SK-N-MC (cell line): Measurements from ENCODE around the gene MYO18A.

Experiments
- DNase-seq: peaks from one replicate; pipeline ENCODE4 v3.0.0-alpha.2; 2011; ENCODE audit warnings: low read depth, low spot score
- H3K27ac ChIP-seq: fragments of 200-600 bp; sonication (generic); 2 replicates; pipeline ENCODE4 v1.5.1; 2016; ENCODE audit warnings: mixed run types
- H3K36me3 ChIP-seq: fragments of 200-600 bp; sonication (generic); 2 replicates; pipeline ENCODE4 v1.6.1; 2017; ENCODE audit warnings: antibody characterized with exemption, low read length, mixed read lengths; ENCODE audit not compliant: insufficient read depth
- H3K4me3 ChIP-seq: fragments of 200-600 bp; sonication (generic); 2 replicates; pipeline ENCODE4 v1.5.1; 2016
- H3K9ac ChIP-seq: fragments of 200-600 bp; sonication (generic); 2 replicates; pipeline ENCODE4 v1.8.0; 2017; ENCODE audit warnings: mixed run types, mixed read lengths; ENCODE audit not compliant: insufficient read length
- H3K9me3 ChIP-seq: fragments of 200-600 bp; sonication (generic); 2 replicates; pipeline ENCODE4 v1.6.1; 2017; ENCODE audit warnings: low read depth, mild to moderate bottlenecking, antibody characterized with exemption, low read length, moderate library complexity, mixed read lengths
- EZH2 ChIP-seq: fragments of 200-600 bp; sonication (generic); IDR thresholded peaks from one replicate; pipeline ENCODE4 v1.6.1; 2017; ENCODE audit warnings: antibody characterized with exemption
- FOXP2 ChIP-seq: optimal IDR thresholded peaks from 2 replicates; pipeline ENCODE3; 2011; ENCODE audit warnings: mild to moderate bottlenecking, moderate library complexity; ENCODE audit not compliant: insufficient read depth; ENCODE audit errors: extremely low read length, control extremely low read depth
- POLR2AphosphoS5 ChIP-seq: IDR thresholded peaks from 2 replicates; pipeline ENCODE4 v1.6.1; 2012; ENCODE audit warnings: mild to moderate bottlenecking, low read depth, low read length, borderline replicate concordance

Gene MYO18A

GRCh38 chr17:29063992-29064391 lies 116.2 kb downstream of the MYO18A start:
- no peak for DNase-seq
- Histone ChIP-seq H3K36me3 (no peaks in the 10 kb centered on the region), H3K9ac (no peak overlapping the region), H3K27ac (no peak overlapping the region), H3K9me3 (no peaks in the 10 kb centered on the region), H3K4me3 (no peak overlapping the region)
- TF ChIP-seq EZH2 (no peak), FOXP2 (no peak), POLR2AphosphoS5 (no peak)

DNA sequence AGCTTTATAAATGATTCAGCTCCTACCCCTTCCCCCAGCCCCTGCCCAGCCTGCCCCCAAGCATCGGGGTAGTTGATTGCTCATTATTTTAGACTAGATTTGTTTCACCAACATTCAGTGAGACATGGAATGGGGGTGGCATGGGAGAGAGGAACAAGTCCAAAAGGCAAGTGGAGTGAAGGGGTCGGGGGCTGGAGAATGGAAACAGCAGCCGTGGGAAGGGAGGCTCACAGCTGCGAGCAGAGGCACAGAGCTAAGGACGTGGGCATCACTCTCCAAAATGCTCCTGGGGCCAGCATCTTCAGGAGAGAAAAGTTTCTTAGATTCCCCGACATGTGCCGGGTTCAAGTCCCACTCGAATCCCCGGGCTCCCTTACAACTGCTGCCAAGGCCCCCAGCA lies 118.0 kb downstream of the MYO18A start:
- no peaks in the 10 kb centered on the region for H3K9me3 ChIP-seq
- DNase-seq = no peak
- no peak overlapping the region for H3K9ac ChIP-seq
- no peak overlapping the region for H3K27ac ChIP-seq
- H3K36me3 ChIP-seq = no peaks in the 10 kb centered on the region
- H3K4me3 ChIP-seq = no peak overlapping the region
- TF ChIP-seq EZH2 = no peak
- no peak for TF ChIP-seq FOXP2
- TF ChIP-seq POLR2AphosphoS5 = no peak

DNA sequence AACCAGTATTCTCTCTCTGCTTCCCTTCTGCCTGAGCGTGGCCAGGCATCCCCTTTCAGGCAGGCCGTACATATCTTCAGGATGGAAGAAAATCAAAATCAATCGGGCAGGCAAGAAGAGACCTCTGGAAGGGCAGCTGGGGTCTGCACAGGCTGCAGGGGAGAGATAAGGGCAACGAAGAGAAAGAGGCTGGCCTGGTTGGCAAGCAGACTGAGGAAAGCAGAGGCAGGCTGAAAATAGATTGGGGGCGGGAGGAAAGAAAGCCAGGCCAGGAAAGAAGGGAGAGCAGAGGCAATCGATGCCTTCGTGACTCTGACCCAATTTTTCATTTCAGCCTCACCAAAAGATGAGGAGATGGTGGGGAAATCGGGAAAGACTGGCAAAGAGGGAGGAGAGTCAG lies 119.2 kb downstream of the MYO18A start:
- H3K4me3 ChIP-seq = no peak overlapping the region
- DNase-seq = no peak

DNA sequence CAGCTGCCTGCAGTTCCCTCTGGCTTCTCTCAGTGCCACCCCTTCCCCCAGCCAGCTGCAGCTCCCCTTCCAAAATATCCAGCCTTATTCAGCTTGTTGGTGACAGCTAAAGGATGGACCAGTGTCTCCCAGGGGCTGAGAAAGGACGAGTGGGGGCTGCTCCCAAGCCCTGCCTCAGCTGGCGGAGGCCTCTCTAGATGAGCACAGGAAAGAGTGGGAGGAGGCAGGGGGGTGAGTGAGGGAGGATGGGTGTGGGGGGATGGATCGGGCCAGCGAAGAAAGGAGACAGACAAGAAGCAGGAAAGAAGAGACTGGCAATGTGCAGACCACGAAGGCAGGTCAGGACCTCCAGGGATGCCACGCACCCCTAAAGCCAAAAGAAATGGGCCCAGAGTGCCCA lies 119.7 kb downstream of the MYO18A start:
- Histone ChIP-seq H3K36me3 (no peaks in the 10 kb centered on the region), H3K4me3 (no peak overlapping the region), H3K27ac (no peak overlapping the region), H3K9ac (no peak overlapping the region), H3K9me3 (no peaks in the 10 kb centered on the region)
- TF ChIP-seq FOXP2 (no peak), EZH2 (no peak), POLR2AphosphoS5 (no peak)
- DNase-seq = no peak

More for the DNA sequence above, 119.2 kb downstream of the MYO18A start:
- no peak for TF ChIP-seq EZH2
- TF ChIP-seq FOXP2 = no peak
- TF ChIP-seq POLR2AphosphoS5 = no peak
- H3K27ac ChIP-seq = no peak overlapping the region
- H3K9me3 ChIP-seq = no peaks in the 10 kb centered on the region
- H3K9ac ChIP-seq = no peak overlapping the region
- H3K36me3 ChIP-seq = no peaks in the 10 kb centered on the region

- no peaks in the 10 kb centered on the region for H3K9me3 ChIP-seq
- H3K4me3 ChIP-seq = no peak overlapping the region
- DNase-seq = no peak
- TF ChIP-seq POLR2AphosphoS5 (no peak), EZH2 (no peak), FOXP2 (no peak)
- H3K36me3 ChIP-seq = no peaks in the 10 kb centered on the region
- no peak overlapping the region for H3K9ac ChIP-seq
- H3K27ac ChIP-seq = no peak overlapping the region
Observed at GRCh38 chr17:29059281-29059680, 120.9 kb downstream of the MYO18A start.

DNA sequence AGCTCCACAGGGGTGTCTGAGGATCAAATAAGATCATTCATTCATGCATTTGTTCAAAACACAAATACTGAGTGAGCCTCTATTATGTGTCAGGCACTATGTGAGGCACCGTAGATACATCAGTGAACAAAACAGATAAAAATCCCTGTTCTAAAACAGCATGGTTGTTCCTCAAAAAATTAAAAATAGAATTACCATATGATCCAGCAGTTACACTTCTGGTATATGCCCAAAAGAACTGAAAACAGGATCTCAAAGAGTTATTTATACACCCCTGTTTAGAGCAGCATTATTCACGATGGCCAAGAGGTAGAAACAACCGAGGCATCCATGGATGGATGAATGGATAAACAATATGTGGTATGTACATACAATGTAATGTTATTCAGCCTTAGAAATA lies 121.8 kb downstream of the MYO18A start:
- no peak for DNase-seq
- H3K36me3 ChIP-seq = no peaks in the 10 kb centered on the region
- TF ChIP-seq EZH2 (no peak), POLR2AphosphoS5 (no peak)
- no peaks in the 10 kb centered on the region for H3K9me3 ChIP-seq
- no peak overlapping the region for H3K9ac ChIP-seq
- no peak overlapping the region for H3K27ac ChIP-seq
- no peak overlapping the region for H3K4me3 ChIP-seq

- no peak for DNase-seq
- no peak for TF ChIP-seq POLR2AphosphoS5
- TF ChIP-seq EZH2 = no peak
- no peak for TF ChIP-seq FOXP2
- H3K27ac ChIP-seq = no peak overlapping the region
- no peaks in the 10 kb centered on the region for H3K36me3 ChIP-seq
- no peaks in the 10 kb centered on the region for H3K9me3 ChIP-seq
- no peak overlapping the region for H3K4me3 ChIP-seq
- H3K9ac ChIP-seq = no peak overlapping the region
Observed at GRCh38 chr17:29057361-29057760, 122.8 kb downstream of the MYO18A start.

DNA sequence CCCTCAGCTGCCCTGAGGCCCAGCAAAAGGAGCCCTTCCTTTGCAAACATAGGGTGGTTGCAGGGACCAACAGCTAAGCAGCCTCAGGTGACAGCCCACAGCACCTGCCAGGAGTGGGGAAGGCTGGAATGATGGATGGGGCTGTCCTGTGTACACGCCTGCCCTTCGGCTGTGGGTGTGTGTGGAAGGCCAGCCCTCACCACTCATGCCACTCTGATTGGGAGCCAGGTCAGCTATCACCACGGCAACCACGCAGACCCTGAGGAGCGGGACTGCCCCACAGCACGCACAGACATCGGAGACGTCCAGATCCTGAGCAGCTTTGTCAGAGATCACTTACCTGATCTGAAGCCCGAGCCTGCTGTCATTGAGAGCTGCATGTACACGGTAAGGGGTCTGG lies 125.4 kb downstream of the MYO18A start:
- Histone ChIP-seq H3K4me3 (no peak overlapping the region), H3K9ac (no peak overlapping the region), H3K36me3 (no peaks in the 10 kb centered on the region), H3K9me3 (no peaks in the 10 kb centered on the region), H3K27ac (no peak overlapping the region)
- no peak for TF ChIP-seq POLR2AphosphoS5
- no peak for DNase-seq

DNA sequence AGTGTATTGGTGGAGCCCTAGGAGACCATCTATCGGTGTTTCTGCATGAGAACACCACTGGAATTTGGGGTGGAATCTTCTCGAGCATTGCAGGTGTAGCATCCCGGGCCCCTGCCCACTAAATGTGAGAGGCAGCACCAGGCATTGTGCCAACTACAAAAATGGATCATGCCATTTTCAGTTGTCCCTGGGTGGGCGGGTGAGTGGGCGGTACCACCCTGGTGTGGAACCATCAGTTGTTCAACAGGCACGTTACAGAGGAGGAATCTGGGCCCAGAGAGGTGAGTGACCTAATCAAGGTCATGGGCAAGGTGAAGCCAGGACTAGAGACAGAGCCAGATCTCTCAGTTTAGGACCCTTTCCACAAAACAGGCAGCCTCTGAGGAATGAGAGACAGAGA lies 128.5 kb downstream of the MYO18A start:
- no peaks in the 10 kb centered on the region for H3K36me3 ChIP-seq
- no peak overlapping the region for H3K27ac ChIP-seq
- H3K9me3 ChIP-seq = no peaks in the 10 kb centered on the region
- DNase-seq = no peak
- no peak overlapping the region for H3K9ac ChIP-seq
- TF ChIP-seq POLR2AphosphoS5 = no peak
- H3K4me3 ChIP-seq = no peak overlapping the region

- Histone ChIP-seq H3K36me3 (no peaks in the 10 kb centered on the region), H3K9ac (no peak overlapping the region), H3K9me3 (no peaks in the 10 kb centered on the region), H3K4me3 (no peak overlapping the region), H3K27ac (no peak overlapping the region)
- no peak for DNase-seq
- TF ChIP-seq EZH2 (no peak), FOXP2 (no peak), POLR2AphosphoS5 (no peak)
Observed at GRCh38 chr17:29051194-29051593, 129.0 kb downstream of the MYO18A start.
